BJ (cell line): ENCODE data around the gene L3MBTL2. TPM values are rescaled to one million over a fixed set of nuclear protein-coding genes. Genes with fewer than 3 reads are reported as not detected.

Source experiments
- CTCF ChIA-PET: fragments of 350-600 bp; formaldehyde crosslinking; extraction: SDS; loops from one replicate; lab custom pipeline; 2021; ENCODE audit warnings: antibody characterized with exemption, inconsistent platforms; lab: Yijun Ruan, JAX
- POLR2A ChIA-PET: fragments of 300-600 bp; sonication (Branson Sonifier 250); formaldehyde crosslinking; extraction: SDS; loops from one replicate; lab custom pipeline; 2021; ENCODE audit warnings: antibody characterized with exemption; lab: Charles Lee
- DNase-seq: peaks from one replicate; pipeline ENCODE4 v3.0.0-alpha.2; 2011; ENCODE audit warnings: low read depth
- H3K27me3 ChIP-seq: 2 replicates; pipeline ENCODE4 v1.6.0; 2011; ENCODE audit warnings: low read length; ENCODE audit not compliant: control insufficient read depth, insufficient read depth
- H3K36me3 ChIP-seq: 2 replicates; pipeline ENCODE4 v1.5.1; 2011; ENCODE audit warnings: low read length; ENCODE audit not compliant: control insufficient read depth, insufficient read depth
- H3K4me3 ChIP-seq: 2 replicates; pipeline ENCODE4 v1.5.1; 2011; ENCODE audit warnings: low read depth, mild to moderate bottlenecking, control low read depth, low read length
- CTCF ChIP-seq: IDR thresholded peaks from 2 replicates; pipeline ENCODE4 v1.5.1; 2011; ENCODE audit warnings: low read depth, mild to moderate bottlenecking, control low read depth, inconsistent platforms, low read length, moderate library complexity; ENCODE audit not compliant: insufficient read depth
- polyA plus RNA-seq: library from polyadenylated mRNA; depleted of rRNA; stranded (reverse); fragments of >200 nt; gene quantifications from 2 replicates; pipeline ENCODE4 v1.2.3, GENCODE V29; 2011

The L3MBTL2 gene
- polyA plus RNA-seq, 1 experiment: 26.5 TPM

GRCh38 chr22:41241133-41241676 is 36.1 kb downstream of the L3MBTL2 start:
- TF ChIP-seq CTCF: no peak
- H3K36me3 ChIP-seq: peaks cover under 1% of the 10 kb centered on the region
- no peaks in the 10 kb centered on the region for H3K27me3 ChIP-seq
- no peak for DNase-seq
- H3K4me3 ChIP-seq: no peak overlapping the region
- CTCF ChIA-PET: no interaction called here
- POLR2A ChIA-PET: no interaction called here

DNA sequence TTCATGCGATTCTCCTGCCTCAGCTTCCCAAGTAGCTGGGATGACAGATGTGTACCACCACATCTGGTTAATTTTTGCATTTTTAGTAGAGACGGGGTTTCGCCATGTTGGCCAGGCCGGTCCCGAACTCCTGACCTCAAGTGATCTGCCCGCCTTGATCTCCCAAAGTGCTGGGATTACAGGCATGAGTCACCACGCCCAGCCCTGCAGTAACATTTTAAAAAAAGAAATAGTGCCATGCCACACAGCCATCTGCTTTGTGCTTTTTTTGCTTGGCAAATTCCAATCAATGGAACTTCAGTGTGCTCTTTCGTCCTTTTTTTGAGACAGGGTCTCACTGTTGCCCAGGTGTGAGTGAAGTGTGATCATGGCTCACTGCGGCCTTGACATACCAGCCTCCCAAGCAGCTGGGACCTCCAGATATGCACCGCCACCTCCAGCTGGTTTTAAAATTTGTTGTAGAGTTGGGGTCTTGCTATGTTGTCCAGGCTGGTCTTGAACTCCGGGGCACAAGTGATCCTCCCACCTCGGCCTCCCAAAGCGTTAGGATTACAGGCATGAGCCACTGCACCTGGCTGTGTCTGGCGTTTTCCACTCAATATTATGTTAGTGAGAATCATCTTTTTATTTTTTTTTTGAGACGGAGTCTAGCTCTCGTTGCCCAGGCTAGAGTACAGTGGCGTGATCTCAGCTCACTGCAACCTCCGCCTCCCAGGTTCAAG is 37.4 kb downstream of the L3MBTL2 start:
- POLR2A ChIA-PET: interaction anchor here (0.7 kb wide), 1 partner anchor 18 kb away, joined by 6 read pairs; no protein-coding TSS in a partner anchor

DNA sequence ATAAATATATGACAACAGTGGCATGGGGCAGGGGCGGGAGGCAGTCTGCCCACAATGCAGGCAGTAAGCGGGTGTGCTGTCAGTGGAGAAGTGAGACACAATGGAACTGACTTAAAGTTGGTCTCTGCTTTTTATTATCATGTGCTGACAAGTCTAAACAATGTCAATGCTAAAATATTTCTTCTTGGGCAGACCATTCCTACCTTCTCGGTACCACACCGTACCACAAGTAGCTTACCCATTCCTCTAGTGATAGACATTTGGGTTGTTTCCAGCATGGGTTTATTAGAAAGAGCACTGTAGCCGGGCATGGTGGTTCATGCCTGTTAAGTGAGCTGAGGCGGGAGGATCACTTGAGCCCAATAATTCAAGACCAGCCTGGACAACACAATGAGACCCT is 38.2 kb downstream of the L3MBTL2 start:
- ChIA-PET CTCF (interaction anchor here (0.6 to 1.3 kb wide), 2 partner anchors 17 to 1975 kb away, joined by 3 to 4 read pairs; no protein-coding TSS in a partner anchor), POLR2A (no interaction called here)
- Histone ChIP-seq H3K4me3 (no peak overlapping the region), H3K27me3 (no peaks in the 10 kb centered on the region), H3K36me3 (peaks cover 11% of the 10 kb centered on the region)
- TF ChIP-seq CTCF: no peak
- DNase-seq: no peak

More for the DNA sequence above, 37.4 kb downstream of the L3MBTL2 start:
- no peak for DNase-seq
- no peak for TF ChIP-seq CTCF
- H3K27me3 ChIP-seq: no peaks in the 10 kb centered on the region
- no peak overlapping the region for H3K4me3 ChIP-seq
- H3K36me3 ChIP-seq: peaks cover 5% of the 10 kb centered on the region
- CTCF ChIA-PET: interaction anchor here (0.6 to 0.9 kb wide), 2 partner anchors 202 to 1974 kb away, joined by 3 to 4 read pairs; no protein-coding TSS in a partner anchor

- Histone ChIP-seq H3K27me3 (no peaks in the 10 kb centered on the region), H3K36me3 (peaks cover 34% of the 10 kb centered on the region), H3K4me3 (no peak overlapping the region)
- ChIA-PET POLR2A (interaction anchor here (0.6 kb wide), 1 partner anchor 64 kb away, joined by 3 read pairs; no protein-coding TSS in a partner anchor), CTCF (no interaction called here)
- no peak for TF ChIP-seq CTCF
- no peak for DNase-seq
Measured at GRCh38 chr22:41245917-41246499, 40.9 kb downstream of the L3MBTL2 start.

- no peak for DNase-seq
- Histone ChIP-seq H3K27me3 (no peaks in the 10 kb centered on the region), H3K36me3 (peaks cover 41% of the 10 kb centered on the region), H3K4me3 (no peak overlapping the region)
- ChIA-PET CTCF (no interaction called here), POLR2A (no interaction called here)
- no peak for TF ChIP-seq CTCF
Measured at GRCh38 chr22:41247703-41248102, 42.6 kb downstream of the L3MBTL2 start.
